HCT116 (cell line): ENCODE results near the gene TRIM14. TPM values are rescaled to one million over a fixed set of nuclear protein-coding genes. Genes with fewer than 3 reads are reported as not detected.

Source experiments
- ATAC-seq: fragments of 200-7000 bp; cut with Tn5 transposase; 2 replicates; pipeline ENCODE4 v1.9.1; 2020; ENCODE audit warnings: mild to moderate bottlenecking, moderate library complexity
- BruUV-seq: library from RNA; stranded (reverse); fragments of 400-500 nt; replicated peaks from 2 replicates; lab custom pipeline; 2021; lab: Mats Ljungman, UMichigan
- CTCF ChIA-PET: fragments of 300-600 bp; sonication (Branson Sonifier 250); formaldehyde crosslinking; loops from one replicate; lab custom pipeline; 2021; ENCODE audit warnings: antibody characterized with exemption; lab: Charles Lee
- POLR2A ChIA-PET: fragments of 300-600, 350-600 bp; sonication (Branson Sonifier 250); formaldehyde crosslinking; loops from one replicate; lab custom pipeline; 2021; ENCODE audit warnings: antibody characterized with exemption; lab: Charles Lee
- RAD21 ChIA-PET, 2 experiments: fragments of 300-600 bp; sonication (Branson Sonifier 250); formaldehyde crosslinking; loops; one replicate each; lab custom pipeline; 2023; ENCODE audit warnings: low total read pairs in 2 of 2; ENCODE audit not compliant: uncharacterized antibody in 2 of 2, unreplicated experiment in 2 of 2, low non-redundant PET in 1 of 2; lab: Charles Lee
- DNase-seq: peaks from one replicate; pipeline ENCODE4 v3.0.0-alpha.2; 2010; ENCODE audit warnings: low read depth, low spot score
- H2AFZ ChIP-seq: fragments of 200-600 bp; shearing (Covaris generic), sonication (generic); 2 replicates; pipeline ENCODE4 v1.6.1; 2017; ENCODE audit warnings: low read depth, mixed run types, mixed read lengths, antibody characterized with exemption, low read length; ENCODE audit not compliant: poor library complexity, severe bottlenecking
- H3K27ac ChIP-seq: 2 replicates; pipeline ENCODE4 v1.5.1; 2012; ENCODE audit warnings: low read depth, low read length
- H3K27me3 ChIP-seq: fragments of 200-600 bp; sonication (generic); 2 replicates; pipeline ENCODE4 v1.6.1; 2016; ENCODE audit warnings: mixed run types, low read length, mixed read lengths; ENCODE audit not compliant: insufficient read depth
- H3K36me3 ChIP-seq, 2 experiments: fragments of 200-500 bp in 1 of 2; fragments of 200-600 bp in 1 of 2; sonication (Bioruptor generic) in 1 of 2; sonication (generic) in 1 of 2; 2 replicates each; pipeline versions ENCODE4 v1.5.1 to v1.6.1; 2014 to 2016; ENCODE audit warnings: low read length in 2 of 2, inconsistent platforms in 1 of 2, mixed read lengths in 1 of 2, mixed run types in 1 of 2; ENCODE audit not compliant: insufficient read depth in 2 of 2, control insufficient read depth in 1 of 2
- H3K4me1 ChIP-seq, 2 experiments: fragments of 200-600 bp in 1 of 2; sonication (generic) in 1 of 2; 2 replicates each; pipeline versions ENCODE4 v1.5.1 to v1.6.1; 2012 to 2017; ENCODE audit warnings: low read length in 2 of 2, inconsistent platforms in 1 of 2, mild to moderate bottlenecking in 1 of 2, mixed read lengths in 1 of 2, mixed run types in 1 of 2, moderate library complexity in 1 of 2; ENCODE audit not compliant: insufficient read depth in 2 of 2, control insufficient read depth in 1 of 2
- H3K4me2 ChIP-seq: fragments of 200-600 bp; sonication (generic); 2 replicates; pipeline ENCODE4 v1.6.1; 2017; ENCODE audit warnings: mixed run types, low read length, mixed read lengths
- H3K4me3 ChIP-seq, 2 experiments: fragments of 200-600 bp in 1 of 2; sonication (generic) in 1 of 2; replicated peaks in 1 of 2; 2 replicates each; pipeline ENCODE4 v1.5.1; 2011 to 2016; ENCODE audit warnings: low read length in 2 of 2, control low read depth in 1 of 2, low read depth in 1 of 2, mild to moderate bottlenecking in 1 of 2, mixed read lengths in 1 of 2, mixed run types in 1 of 2
- H3K79me2 ChIP-seq: fragments of 200-600 bp; sonication (generic); 2 replicates; pipeline ENCODE4 v1.6.1; 2017; ENCODE audit warnings: mild to moderate bottlenecking, mixed run types, low read length, moderate library complexity, mixed read lengths; ENCODE audit not compliant: insufficient read depth
- H3K9ac ChIP-seq: fragments of 200-600 bp; sonication (generic); 2 replicates; pipeline ENCODE4 v1.6.1; 2016; ENCODE audit warnings: low read length, mixed read lengths
- H3K9me2 ChIP-seq: fragments of 200-600 bp; sonication (generic), shearing (Covaris generic); 2 replicates; pipeline ENCODE4 v1.6.1; 2017; ENCODE audit warnings: mixed run types, mild to moderate bottlenecking, moderate library complexity; ENCODE audit not compliant: insufficient read depth
- H3K9me3 ChIP-seq, 2 experiments: fragments of 200-500 bp in 1 of 2; fragments of 200-600 bp in 1 of 2; sonication (Bioruptor generic) in 1 of 2; sonication (generic) in 1 of 2; 2 replicates each; pipeline ENCODE4 v1.6.1; 2014 to 2017; ENCODE audit warnings: low read length in 2 of 2, mixed read lengths in 2 of 2, inconsistent platforms in 1 of 2, low read depth in 1 of 2, mild to moderate bottlenecking in 1 of 2, mixed run types in 1 of 2, moderate library complexity in 1 of 2; ENCODE audit not compliant: control insufficient read depth in 1 of 2, insufficient read depth in 1 of 2
- H4K20me1 ChIP-seq: fragments of 200-600 bp; sonication (generic), shearing (Covaris generic); 2 replicates; pipeline ENCODE4 v1.6.1; 2017; ENCODE audit warnings: mixed run types, mild to moderate bottlenecking, moderate library complexity; ENCODE audit not compliant: insufficient read depth
- CBX3 ChIP-seq: IDR thresholded peaks from 2 replicates; pipeline ENCODE4 v1.6.1; 2012; ENCODE audit warnings: low read depth
- CEBPB ChIP-seq: IDR thresholded peaks from 2 replicates; pipeline ENCODE4 v1.6.1; 2012; ENCODE audit warnings: low read depth
- EGR1 ChIP-seq: IDR thresholded peaks from 2 replicates; pipeline ENCODE4 v1.6.1; 2012; ENCODE audit warnings: low read depth
- ELF1 ChIP-seq: IDR thresholded peaks from 2 replicates; pipeline ENCODE4 v1.6.1; 2012; ENCODE audit warnings: low read depth, borderline replicate concordance
- EZH2 ChIP-seq: fragments of 200-600 bp; sonication (generic); IDR thresholded peaks from 2 replicates; pipeline ENCODE4 v1.6.1; 2017; ENCODE audit warnings: antibody characterized with exemption, mixed run types
- FOSL1 ChIP-seq: IDR thresholded peaks from 2 replicates; pipeline ENCODE4 v1.6.1; 2012; ENCODE audit warnings: low read depth
- JUND ChIP-seq: IDR thresholded peaks from 2 replicates; pipeline ENCODE4 v1.6.1; 2012
- POLR2AphosphoS5 ChIP-seq: IDR thresholded peaks from 2 replicates; pipeline ENCODE4 v1.6.1; 2011; ENCODE audit warnings: mild to moderate bottlenecking, low read depth, low read length, moderate library complexity
- RAD21 ChIP-seq: IDR thresholded peaks from 2 replicates; pipeline ENCODE4 v1.6.1; 2012; ENCODE audit warnings: low read depth, mild to moderate bottlenecking
- SIN3A ChIP-seq: IDR thresholded peaks from 2 replicates; pipeline ENCODE4 v1.6.1; 2012; ENCODE audit warnings: low read depth
- SP1 ChIP-seq: IDR thresholded peaks from 2 replicates; pipeline ENCODE4 v1.6.1; 2012; ENCODE audit warnings: low read depth
- TCF7L2 ChIP-seq: IDR thresholded peaks from 2 replicates; pipeline ENCODE4 v1.7.0; 2011; ENCODE audit warnings: borderline replicate concordance, inconsistent platforms; ENCODE audit not compliant: insufficient read depth, insufficient read length; ENCODE audit errors: extremely low read depth
- YY1 ChIP-seq: IDR thresholded peaks from 2 replicates; pipeline ENCODE4 v1.6.1; 2011; ENCODE audit warnings: low read length, low read depth, moderate library complexity, mild to moderate bottlenecking; ENCODE audit not compliant: insufficient replicate concordance; ENCODE audit errors: extremely low read depth
- ZNF274 ChIP-seq: fragments of 200-500 bp; sonication (Bioruptor generic); IDR thresholded peaks from 2 replicates; pipeline ENCODE4 v1.6.1; 2014; ENCODE audit warnings: mild to moderate bottlenecking, low read depth, low read length, inconsistent platforms
- intact Hi-C: fragments of 100-400 bp; cut with micrococcal nuclease; formaldehyde crosslinking; loops from 2 replicates; pipeline ENCODE4 v1.10.0; 2022
- total RNA-seq: library from RNA; stranded (reverse); gene quantifications from one replicate; pipeline ENCODE4 v1.2.1, GENCODE V29; 2021; ENCODE audit not compliant: unreplicated experiment
- TF ChIP-seq, protein P1 (sequence below): IDR thresholded peaks from 2 replicates; pipeline ENCODE4 v1.6.1; 2012; ENCODE audit warnings: low read depth
- TF ChIP-seq, protein P2 (sequence below): IDR thresholded peaks from 2 replicates; pipeline ENCODE4 v1.6.1; 2011; ENCODE audit warnings: mild to moderate bottlenecking, low read length, moderate library complexity; ENCODE audit not compliant: insufficient replicate concordance; ENCODE audit errors: extremely low read depth
- TF ChIP-seq, protein P3 (sequence below): IDR thresholded peaks from 2 replicates; pipeline ENCODE4 v1.6.1; 2012

Gene TRIM14
- total RNA-seq, 1 experiment from 2014 or later = 24.4 TPM

DNA sequence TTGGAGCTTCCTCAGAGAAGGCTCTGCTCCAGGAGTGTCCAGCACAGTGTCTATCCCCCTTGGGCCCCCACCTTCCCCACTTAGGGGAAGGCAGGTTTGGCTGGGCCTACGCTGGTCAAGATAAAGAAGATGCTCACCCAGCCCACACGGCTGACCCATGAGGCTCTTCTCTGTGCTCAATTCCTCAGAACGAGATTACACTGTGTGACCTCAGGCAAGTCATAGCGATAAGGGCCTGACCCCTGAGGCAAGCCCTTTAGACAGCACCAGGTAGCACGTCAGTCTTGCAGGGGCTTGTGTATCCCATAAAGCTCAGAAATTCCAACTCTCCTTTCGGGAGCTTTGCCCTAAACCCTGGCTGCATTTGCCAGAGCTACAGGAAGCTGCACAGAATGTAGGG lies 40.8 kb upstream of the TRIM14 start:
- no peak for DNase-seq
- no peak overlapping the region for H3K9ac ChIP-seq
- ChIA-PET RAD21 (no interaction called here), POLR2A (no interaction called here), CTCF (no interaction called here)
- no TSS peak for BruUV-seq
- no peak overlapping the region for H3K4me2 ChIP-seq
- H3K9me3 ChIP-seq = no peaks in the 10 kb centered on the region
- H3K9me2 ChIP-seq = no peaks in the 10 kb centered on the region
- no peak for TF ChIP-seq ELF1
- no peak for TF ChIP-seq FOSL1
- TF ChIP-seq, protein P1, sequence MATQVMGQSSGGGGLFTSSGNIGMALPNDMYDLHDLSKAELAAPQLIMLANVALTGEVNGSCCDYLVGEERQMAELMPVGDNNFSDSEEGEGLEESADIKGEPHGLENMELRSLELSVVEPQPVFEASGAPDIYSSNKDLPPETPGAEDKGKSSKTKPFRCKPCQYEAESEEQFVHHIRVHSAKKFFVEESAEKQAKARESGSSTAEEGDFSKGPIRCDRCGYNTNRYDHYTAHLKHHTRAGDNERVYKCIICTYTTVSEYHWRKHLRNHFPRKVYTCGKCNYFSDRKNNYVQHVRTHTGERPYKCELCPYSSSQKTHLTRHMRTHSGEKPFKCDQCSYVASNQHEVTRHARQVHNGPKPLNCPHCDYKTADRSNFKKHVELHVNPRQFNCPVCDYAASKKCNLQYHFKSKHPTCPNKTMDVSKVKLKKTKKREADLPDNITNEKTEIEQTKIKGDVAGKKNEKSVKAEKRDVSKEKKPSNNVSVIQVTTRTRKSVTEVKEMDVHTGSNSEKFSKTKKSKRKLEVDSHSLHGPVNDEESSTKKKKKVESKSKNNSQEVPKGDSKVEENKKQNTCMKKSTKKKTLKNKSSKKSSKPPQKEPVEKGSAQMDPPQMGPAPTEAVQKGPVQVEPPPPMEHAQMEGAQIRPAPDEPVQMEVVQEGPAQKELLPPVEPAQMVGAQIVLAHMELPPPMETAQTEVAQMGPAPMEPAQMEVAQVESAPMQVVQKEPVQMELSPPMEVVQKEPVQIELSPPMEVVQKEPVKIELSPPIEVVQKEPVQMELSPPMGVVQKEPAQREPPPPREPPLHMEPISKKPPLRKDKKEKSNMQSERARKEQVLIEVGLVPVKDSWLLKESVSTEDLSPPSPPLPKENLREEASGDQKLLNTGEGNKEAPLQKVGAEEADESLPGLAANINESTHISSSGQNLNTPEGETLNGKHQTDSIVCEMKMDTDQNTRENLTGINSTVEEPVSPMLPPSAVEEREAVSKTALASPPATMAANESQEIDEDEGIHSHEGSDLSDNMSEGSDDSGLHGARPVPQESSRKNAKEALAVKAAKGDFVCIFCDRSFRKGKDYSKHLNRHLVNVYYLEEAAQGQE = no peak
- TF ChIP-seq SIN3A = no peak
- no peak for TF ChIP-seq EZH2
- TF ChIP-seq, protein P2, sequence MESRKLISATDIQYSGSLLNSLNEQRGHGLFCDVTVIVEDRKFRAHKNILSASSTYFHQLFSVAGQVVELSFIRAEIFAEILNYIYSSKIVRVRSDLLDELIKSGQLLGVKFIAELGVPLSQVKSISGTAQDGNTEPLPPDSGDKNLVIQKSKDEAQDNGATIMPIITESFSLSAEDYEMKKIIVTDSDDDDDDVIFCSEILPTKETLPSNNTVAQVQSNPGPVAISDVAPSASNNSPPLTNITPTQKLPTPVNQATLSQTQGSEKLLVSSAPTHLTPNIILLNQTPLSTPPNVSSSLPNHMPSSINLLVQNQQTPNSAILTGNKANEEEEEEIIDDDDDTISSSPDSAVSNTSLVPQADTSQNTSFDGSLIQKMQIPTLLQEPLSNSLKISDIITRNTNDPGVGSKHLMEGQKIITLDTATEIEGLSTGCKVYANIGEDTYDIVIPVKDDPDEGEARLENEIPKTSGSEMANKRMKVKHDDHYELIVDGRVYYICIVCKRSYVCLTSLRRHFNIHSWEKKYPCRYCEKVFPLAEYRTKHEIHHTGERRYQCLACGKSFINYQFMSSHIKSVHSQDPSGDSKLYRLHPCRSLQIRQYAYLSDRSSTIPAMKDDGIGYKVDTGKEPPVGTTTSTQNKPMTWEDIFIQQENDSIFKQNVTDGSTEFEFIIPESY = no peak
- no peak for TF ChIP-seq RAD21
- no peak for TF ChIP-seq SP1
- no peak for TF ChIP-seq CBX3
- no peak for TF ChIP-seq JUND
- no peak for TF ChIP-seq ZNF274
- TF ChIP-seq, protein P3, sequence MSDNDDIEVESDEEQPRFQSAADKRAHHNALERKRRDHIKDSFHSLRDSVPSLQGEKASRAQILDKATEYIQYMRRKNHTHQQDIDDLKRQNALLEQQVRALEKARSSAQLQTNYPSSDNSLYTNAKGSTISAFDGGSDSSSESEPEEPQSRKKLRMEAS = no peak
- no peak for TF ChIP-seq POLR2AphosphoS5
- no peak for TF ChIP-seq TCF7L2
- no peak for TF ChIP-seq EGR1
- TF ChIP-seq CEBPB = no peak
- no peak for TF ChIP-seq YY1
- H3K36me3 ChIP-seq = no peaks in the 10 kb centered on the region
- no peaks in the 10 kb centered on the region for H4K20me1 ChIP-seq
- intact Hi-C loops = no loop called here
- no peak overlapping the region for H3K4me3 ChIP-seq
- no peaks in the 10 kb centered on the region for H3K79me2 ChIP-seq
- H2AFZ ChIP-seq = no peak overlapping the region
- H3K27ac ChIP-seq = no peak overlapping the region
- H3K27me3 ChIP-seq = no peaks in the 10 kb centered on the region
- no peak for ATAC-seq
- no peaks in the 10 kb centered on the region; a peak in 1 of 4 replicates for H3K4me1 ChIP-seq
